Neural progenitor cell (in vitro differentiated cells): ENCODE results near the gene POMZP3.
"Not testable (repeated sequence)": the region's sequence is repeated elsewhere in the genome, so short reads cannot be mapped to it uniquely, and the experiment has no call there.

ENCODE experiments used
- CTCF ChIP-seq: fragments of 200-600 bp; sonication (generic); IDR thresholded peaks from 2 replicates; pipeline ENCODE4 v1.5.1; 2017; ENCODE audit warnings: antibody characterized with exemption, mild to moderate bottlenecking
- EZH2 ChIP-seq: fragments of 200-600 bp; sonication (generic); IDR thresholded peaks from 2 replicates; pipeline ENCODE4 v1.6.1; 2017; ENCODE audit warnings: antibody characterized with exemption, mild to moderate bottlenecking, moderate library complexity
- EZH2phosphoT487 ChIP-seq: fragments of 200-600 bp; sonication (generic); IDR thresholded peaks from 2 replicates; pipeline ENCODE4 v1.6.1; 2017; ENCODE audit warnings: antibody characterized with exemption

GRCh38 chr7:76600116-76600482 lies 27.0 kb downstream of the POMZP3 start:
- TF ChIP-seq CTCF, EZH2, EZH2phosphoT487: not testable (repeated sequence)
